ENCODE measurements around the gene VWA5B1.

VWA5B1 gene

DNA sequence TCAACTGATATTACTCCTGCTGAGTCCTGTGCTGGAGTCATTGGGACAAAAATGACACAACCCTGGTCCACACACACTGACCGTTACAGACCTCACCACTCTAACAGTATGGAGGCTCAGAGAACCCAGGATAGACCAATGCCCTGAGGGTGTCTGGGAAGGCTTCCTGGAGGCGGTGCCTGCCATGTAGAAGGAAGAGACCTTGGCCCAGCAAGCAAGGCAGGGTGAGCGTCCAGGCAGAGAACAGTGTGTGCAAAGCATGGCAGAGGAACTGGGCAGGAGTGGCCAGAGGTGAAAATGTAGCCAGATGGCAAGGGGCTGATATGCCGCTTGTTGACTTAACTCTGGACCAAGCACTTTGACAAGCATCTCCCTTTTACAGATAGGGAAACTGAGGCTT is 85.5 kb downstream of the VWA5B1 start:
- DNase-seq (ENCODE audit: low read depth) = no peak
- TF ChIP-seq, protein P1, sequence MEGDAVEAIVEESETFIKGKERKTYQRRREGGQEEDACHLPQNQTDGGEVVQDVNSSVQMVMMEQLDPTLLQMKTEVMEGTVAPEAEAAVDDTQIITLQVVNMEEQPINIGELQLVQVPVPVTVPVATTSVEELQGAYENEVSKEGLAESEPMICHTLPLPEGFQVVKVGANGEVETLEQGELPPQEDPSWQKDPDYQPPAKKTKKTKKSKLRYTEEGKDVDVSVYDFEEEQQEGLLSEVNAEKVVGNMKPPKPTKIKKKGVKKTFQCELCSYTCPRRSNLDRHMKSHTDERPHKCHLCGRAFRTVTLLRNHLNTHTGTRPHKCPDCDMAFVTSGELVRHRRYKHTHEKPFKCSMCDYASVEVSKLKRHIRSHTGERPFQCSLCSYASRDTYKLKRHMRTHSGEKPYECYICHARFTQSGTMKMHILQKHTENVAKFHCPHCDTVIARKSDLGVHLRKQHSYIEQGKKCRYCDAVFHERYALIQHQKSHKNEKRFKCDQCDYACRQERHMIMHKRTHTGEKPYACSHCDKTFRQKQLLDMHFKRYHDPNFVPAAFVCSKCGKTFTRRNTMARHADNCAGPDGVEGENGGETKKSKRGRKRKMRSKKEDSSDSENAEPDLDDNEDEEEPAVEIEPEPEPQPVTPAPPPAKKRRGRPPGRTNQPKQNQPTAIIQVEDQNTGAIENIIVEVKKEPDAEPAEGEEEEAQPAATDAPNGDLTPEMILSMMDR (IDR thresholded peaks at IDR 0.05; ENCODE audit: low read length, missing control alignments) = no peak
- no peak overlapping the region for H3K4me3 ChIP-seq (replicated peaks; ENCODE audit: low read depth, low read length)

DNA sequence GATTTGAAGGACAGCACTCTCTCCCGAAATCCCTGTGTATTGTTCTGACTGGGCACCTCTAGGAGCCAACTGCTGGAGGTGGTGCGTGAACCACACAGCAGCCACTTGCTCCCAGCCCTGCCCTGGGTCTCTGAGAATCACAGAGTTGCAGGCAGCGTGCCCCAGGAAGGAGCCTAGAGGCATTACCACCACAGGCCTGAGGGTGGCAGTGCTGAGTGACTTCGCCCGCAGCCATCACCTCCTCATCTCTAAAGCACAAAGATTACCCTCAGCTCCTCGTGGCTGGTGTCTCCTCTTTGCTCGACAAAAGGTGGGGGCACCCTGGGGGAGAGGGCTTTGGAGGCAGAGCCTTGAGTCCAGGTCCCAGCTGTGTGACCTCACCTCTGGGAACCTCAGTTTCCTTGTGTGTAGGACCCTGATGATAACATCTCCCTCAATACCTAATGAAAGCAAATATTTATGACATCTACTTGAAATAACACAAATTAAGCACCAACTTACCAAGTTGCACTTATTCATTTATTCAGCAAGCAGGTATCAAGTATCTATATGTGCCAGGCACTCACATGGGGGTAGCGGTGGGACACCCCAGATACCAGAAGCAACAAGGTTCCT is 86.3 kb downstream of the VWA5B1 start:
- TF ChIP-seq, protein P1 (IDR thresholded peaks at IDR 0.05; ENCODE audit: low read length, missing control alignments) = peak; percentile 87
- peak; percentile 58 for DNase-seq (ENCODE audit: low read depth)
- H3K4me3 ChIP-seq (replicated peaks; ENCODE audit: low read depth, low read length) = no peak overlapping the region

DNA sequence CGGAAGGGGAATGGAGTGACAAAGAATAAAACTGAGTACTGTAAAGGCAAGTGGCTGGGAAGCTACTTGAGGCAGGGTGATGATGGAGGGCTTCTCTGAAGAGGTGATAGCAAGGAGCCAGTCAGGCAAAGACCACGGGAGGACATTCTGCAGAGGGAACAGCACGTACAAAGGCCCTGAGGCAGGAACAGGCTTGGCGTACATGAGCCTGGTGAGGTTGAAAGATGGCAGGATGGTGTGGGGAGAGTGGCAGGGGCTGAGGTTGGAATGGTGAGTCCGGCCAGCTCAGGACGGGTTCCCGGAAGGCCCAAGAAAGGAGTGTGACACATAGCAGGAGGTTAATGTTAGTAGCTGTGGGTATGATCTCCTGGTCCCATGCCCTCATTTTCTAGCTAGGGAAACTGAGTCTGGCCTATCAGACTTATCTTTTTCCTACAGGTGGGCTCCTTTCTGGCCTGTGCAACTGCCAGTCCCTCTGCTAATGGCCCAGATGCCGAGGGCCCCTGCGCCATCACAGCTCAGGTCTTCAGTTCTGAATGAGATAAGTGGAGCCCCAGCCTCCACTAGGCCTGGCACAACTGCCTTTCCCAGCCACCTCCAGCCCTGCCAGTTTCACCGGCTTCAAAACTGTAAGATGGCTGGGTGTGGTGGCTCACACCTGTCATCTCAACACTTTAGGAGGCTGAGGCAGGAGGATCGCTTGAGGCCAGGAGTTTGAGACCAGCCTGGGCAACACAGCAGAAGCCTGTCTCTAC is 87.0 kb downstream of the VWA5B1 start:
- DNase-seq (ENCODE audit: low read depth) = no peak
- TF ChIP-seq, protein P1 (IDR thresholded peaks at IDR 0.05; ENCODE audit: low read length, missing control alignments) = no peak
- no peak overlapping the region for H3K4me3 ChIP-seq (replicated peaks; ENCODE audit: low read depth, low read length)

DNA sequence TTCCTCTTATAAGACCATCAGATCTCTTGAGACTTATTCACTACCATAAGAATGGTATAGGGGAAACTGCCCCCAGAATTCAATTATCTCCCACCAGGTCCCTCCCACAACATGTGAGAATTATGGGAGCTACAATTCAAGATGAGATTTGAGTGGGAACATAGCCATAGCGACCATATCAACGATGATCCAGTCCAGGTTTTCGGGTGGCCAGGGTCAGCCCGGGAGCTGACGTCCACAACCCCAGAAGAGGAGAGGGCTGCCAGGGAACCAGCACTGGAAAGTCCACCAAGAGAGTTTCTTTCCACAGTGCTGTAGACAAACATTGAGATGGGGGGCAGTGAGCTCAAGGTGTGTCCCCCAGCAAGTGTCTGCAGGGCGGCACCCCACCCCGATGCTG is 88.4 kb downstream of the VWA5B1 start:
- no peak overlapping the region for H3K4me3 ChIP-seq (replicated peaks; ENCODE audit: low read depth, low read length)
- no peak for DNase-seq (ENCODE audit: low read depth)
- TF ChIP-seq, protein P1 (IDR thresholded peaks at IDR 0.05; ENCODE audit: low read length, missing control alignments) = no peak

DNA sequence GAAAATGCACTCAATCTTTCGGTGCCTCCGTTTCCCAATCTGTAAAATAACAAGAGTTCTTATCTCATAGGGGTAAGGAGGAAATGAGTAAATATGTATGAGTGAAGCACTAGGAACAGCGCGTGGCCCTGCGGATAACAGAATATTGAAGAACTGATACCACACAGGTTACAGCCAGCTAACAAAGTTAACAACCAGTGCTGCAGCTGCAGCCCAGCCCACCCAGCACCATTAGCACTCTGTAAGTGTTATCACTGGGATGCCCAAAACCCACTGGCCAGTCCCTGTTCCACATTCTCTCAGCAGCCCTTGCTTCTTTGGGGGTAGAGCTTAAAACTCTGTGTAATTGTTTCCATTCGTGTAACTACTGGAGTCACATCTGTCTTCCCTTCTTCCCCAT is 89.5 kb downstream of the VWA5B1 start:
- H3K4me3 ChIP-seq (replicated peaks; ENCODE audit: low read depth, low read length) = no peak overlapping the region
- TF ChIP-seq, protein P1 (IDR thresholded peaks at IDR 0.05; ENCODE audit: low read length, missing control alignments) = no peak
- DNase-seq (ENCODE audit: low read depth) = no peak

DNA sequence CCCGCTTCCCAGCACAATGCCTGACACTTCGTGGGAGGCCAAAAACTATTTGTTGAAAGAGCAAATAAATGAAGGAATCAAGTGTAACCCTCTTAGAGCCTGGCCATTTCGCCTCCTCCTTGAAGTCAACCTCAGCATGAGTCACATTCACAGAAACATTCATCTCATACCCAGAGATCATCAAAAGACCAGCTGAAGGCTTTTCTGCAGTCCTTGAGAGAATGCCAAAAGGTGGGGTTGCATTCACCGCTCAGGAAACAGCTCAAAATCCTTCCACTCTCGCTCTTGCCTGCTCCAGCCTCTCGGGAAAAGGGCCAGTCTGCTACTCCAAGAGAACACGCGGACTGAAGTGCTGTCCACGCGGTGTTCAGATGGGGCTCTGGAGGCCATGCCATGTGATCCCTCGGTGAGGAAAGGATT is 90.0 kb downstream of the VWA5B1 start:
- peak; percentile 76 for DNase-seq (ENCODE audit: low read depth)
- TF ChIP-seq, protein P1 (IDR thresholded peaks at IDR 0.05; ENCODE audit: low read length, missing control alignments) = no peak

More for the DNA sequence above, 90.0 kb downstream of the VWA5B1 start:
- H3K4me3 ChIP-seq (replicated peaks; ENCODE audit: low read depth, low read length) = no peak overlapping the region
